ENCODE results near the gene EAF1.

GRCh38 chr3:15476378-15476777 is 49.0 kb downstream of the EAF1 start:
- TF ChIP-seq CTCF (IDR thresholded peaks at IDR 0.05) (no peak), POLR2A (IDR thresholded peaks at IDR 0.05) (no peak)
